ENCODE measurements around the gene KIRREL3.
"Not testable (repeated sequence)": the region's sequence is repeated elsewhere in the genome, so short reads cannot be mapped to it uniquely, and the experiment has no call there.

Gene KIRREL3

DNA sequence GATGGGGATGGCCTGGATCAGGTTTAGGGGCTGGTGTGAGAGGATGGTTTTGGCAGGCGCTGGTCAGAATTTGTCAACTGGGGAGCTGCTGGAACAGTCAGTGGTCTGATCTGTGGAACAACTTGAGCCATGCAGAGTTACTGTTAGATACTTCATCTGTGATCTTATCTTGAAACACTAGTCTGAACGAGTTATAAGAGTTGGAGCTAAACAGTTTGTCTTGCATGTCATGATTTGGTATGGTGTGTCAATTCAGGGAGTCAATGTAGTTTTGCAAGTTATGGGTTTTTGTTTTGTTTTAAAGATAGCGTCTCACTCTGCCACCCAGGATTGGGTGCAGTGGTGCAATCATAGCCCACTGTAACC is 591.0 kb downstream of the KIRREL3 start:
- DNase-seq: no peak

DNA sequence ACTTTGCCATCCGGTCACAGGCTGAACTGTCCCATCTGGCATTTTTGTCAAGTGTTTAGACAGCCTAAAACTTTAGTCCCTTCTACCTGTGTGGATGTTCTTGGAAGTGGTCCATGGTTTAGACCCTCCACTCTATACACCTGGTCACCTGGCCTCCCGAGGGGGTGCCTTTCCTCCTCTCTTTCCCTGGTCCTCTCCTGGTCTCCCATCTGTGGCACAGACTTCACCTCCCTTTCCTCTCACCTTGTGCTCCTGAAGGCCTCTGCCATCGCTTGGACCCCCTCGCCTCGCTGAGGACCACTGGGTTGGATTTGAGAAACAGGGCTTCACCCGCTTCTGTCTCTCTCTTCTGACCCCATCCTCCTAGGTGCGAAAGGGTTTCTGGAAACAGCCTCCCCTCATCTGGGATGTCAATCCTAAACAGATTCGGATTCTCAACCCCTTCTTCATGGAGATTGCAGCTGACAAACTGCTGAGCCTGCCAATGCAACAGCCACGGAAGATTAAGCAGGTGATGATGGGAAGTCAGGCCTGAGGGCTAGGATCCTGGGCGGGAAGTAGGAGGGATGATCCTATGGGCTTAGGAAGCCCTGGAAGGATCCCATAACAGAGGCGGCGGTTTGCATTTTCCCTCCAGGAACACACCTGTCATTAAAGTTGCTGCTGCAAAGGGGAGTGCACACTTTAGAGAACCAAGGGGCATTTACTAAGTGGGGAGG is 591.5 kb downstream of the KIRREL3 start:
- DNase-seq: no peak

DNA sequence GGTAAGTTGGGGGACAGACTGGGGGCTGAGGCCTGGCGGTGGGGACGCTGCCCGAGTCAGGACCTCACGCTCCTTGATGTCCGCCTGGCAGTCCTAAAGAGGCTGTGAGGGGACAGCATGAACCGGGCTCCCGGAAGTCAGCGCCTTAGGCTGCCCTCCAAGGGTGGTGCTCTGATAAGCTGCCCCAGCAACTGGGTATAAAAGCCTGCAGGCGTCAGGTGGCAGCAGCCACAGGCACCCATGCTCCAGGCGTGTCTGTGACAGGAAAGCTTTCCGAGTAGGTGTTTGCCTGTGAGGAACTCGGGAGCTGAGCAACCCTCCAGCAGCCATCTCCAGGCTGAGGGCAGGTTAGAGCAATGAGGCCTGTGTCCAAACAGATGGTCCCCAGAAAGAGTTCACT is 592.1 kb downstream of the KIRREL3 start:
- DNase-seq: no peak

DNA sequence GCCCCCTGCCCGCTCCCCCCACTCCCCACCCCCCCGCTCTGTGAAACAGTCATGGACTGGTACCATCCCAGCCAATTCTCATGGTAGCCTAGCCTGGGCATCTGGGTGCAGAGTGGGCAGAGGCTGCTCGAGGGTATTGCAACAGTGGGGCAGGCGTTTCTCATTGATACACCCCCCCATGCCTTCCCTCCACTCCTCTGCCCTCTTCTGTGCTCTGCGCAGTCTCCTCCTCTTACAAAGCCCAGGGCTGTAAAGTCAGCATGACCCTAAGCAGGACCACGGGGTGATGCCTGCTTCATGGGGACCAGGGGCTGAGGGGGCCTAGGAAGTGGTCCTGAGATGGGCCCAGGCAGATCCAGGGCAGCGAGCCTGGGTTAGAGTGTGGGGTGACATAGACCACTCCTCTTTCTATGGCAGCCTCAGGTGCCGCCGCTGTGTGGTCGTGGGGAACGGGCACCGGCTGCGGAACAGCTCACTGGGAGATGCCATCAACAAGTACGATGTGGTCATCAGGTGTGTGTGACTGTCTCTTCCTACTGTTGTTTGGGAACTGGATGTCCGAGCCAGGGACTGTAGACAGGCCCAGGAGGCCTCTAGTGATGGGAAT is 592.8 kb downstream of the KIRREL3 start:
- DNase-seq: no peak

DNA sequence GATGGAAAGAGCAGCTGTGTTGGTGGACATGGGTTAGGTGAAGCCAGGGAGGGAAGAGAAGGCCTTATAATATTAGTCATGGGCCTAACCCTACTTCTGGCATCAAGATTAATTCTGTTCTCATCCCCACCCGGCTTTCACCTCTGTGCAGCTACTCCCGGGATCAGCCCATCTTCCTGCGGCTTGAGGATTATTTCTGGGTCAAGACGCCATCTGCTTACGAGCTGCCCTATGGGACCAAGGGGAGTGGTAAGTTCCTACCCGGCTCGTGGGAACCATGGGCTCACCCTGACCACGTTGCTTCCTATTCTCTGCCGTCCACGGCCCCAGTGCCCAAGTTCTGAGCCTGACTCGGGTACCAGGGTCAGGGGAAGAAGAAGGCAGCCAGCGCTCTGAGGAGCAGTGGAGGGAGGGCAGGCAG is 593.5 kb downstream of the KIRREL3 start:
- no peak for DNase-seq

DNA sequence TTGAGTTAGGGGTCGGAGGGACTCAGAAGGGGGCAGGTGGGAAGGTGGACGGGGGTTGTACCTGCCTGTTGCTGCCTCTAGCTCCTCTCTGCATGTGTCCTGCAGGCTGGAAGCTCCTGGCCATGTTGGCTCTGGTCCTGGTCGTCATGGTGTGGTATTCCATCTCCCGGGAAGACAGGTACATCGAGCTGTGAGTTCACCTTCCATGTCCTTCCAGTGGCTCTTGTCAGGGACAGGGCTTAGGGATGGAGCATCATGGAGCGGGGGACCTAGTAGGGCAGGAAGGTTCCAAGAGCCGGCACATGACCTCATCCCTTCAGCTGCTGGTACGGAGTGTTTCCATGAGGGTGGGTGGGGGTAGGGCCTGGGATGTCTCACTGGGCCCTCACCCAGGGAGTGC is 594.2 kb downstream of the KIRREL3 start:
- no peak for DNase-seq

DNA sequence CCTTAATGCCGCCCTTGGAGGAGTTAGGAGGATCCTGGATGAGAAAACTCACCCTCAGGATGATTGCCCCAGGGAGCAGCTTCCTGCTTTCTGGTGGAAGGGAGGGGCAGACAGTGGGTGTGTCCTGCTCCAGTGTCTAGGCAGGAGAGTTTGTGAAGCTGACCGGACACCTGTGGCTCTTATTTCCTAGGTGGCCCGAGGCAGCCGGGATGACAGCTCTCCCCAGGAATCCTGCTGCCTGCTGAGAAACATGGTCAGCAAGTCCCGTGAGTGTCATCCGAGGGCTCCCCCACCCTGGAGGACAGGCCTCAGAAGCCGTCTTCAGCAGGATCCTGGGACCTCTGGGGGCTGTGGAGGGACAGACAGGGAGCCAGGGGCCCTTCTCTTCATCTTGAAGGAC is 594.7 kb downstream of the KIRREL3 start:
- DNase-seq: no peak

DNA sequence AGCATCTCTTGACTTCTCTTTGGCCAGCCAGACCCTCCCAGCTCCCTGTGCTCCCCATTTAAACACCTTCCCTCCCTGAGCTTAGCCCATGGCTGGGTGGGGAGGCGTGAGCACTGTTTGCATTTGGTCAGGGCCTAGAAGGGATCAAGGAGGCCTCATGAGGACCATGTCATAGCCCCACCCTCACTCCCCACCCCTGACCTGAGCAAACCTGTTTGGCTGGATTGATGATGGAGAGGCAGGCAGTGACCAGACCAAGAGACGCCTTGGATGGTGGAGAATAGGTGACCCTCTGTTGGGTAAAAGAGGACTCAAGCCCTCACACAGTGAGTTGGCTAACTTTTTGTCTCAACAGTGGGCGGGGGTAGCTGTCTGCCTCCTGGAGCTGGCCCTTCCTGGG is 595.2 kb downstream of the KIRREL3 start:
- no peak for DNase-seq

DNA sequence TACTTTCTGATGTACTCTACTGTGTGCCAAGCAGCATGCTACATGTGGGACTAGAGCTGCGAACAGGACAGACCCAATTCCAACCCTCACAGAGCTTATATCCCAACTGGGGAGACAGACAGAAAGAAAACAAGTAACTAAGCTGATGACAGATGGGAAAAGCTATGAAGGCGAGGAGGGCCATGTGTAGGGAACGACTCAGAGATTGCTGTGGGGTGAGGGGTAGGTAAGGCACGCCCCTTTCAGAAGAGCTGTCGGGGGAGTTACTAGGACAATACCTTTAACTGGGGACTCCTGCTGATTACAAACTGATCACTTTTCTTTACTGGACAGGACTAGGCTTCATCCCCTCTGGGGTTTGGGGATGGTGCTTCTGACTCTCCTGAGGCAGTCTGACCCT is 596.2 kb downstream of the KIRREL3 start:
- DNase-seq: no peak

DNA sequence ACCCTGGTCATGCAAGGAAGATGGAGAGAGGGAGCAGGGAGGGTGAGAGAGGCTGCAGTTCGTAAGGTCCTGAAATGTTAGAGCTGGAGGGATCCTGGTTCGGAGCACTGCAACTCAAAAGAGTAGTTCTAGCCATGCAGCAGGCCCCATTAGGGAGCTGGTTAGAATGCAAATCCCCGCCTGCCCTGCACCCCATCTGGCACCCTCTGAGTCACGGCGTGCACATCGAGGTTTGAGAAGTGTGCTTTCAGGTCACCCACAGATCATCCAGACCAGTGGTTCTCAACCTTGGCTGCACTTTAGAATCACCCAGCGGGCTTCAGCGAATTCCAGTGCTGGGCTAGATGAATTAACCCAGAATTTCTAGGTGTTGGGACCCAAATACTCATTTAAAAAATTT is 596.9 kb downstream of the KIRREL3 start:
- DNase-seq: no peak

DNA sequence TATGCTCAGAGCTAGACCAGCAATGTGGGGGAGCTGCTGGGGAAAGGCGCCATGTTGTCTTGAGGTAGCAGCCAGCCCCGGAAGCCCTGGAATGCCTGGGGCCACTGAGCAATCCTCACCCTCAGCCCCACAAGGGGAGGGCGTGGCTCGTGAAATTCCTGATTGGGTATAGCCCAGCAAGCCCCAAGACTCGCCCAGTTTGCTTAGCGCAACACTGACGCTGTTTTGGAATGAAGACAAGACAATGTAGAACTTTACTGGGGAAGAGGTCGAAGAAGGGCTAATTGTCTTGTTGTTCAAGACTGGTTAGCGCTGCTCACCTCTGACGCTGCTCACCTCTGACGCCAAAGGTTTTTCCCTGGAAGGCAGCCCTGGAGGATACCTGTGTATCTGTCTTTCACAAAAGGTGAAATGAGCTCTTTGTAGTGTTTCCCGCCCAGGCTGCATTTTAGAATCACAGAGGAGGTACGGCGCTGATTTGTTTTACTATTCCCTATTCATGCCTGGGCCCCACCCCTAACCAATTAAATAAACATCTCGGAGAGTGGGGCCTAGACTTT is 597.5 kb downstream of the KIRREL3 start:
- no peak for DNase-seq

DNA sequence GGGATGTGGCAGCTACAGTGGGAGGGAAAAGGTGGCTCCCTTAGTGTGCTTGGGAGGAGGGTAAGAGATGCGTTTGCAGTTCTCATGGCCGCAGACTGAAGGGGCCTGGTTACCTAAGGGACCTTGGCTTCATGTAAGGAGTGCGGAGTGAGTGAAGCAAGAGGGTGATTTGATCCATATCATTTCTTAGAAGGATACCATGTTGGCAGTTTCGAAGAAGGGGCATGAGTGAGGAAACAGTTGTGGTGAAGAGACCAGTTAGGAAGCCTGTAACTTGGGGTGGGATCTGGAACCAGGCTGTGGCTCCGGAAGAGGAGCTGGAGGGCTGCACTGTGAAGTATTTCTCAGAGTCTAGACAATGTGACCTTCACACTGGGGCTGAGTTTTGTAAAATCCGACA is 600.1 kb downstream of the KIRREL3 start:
- DNase-seq: no peak

DNA sequence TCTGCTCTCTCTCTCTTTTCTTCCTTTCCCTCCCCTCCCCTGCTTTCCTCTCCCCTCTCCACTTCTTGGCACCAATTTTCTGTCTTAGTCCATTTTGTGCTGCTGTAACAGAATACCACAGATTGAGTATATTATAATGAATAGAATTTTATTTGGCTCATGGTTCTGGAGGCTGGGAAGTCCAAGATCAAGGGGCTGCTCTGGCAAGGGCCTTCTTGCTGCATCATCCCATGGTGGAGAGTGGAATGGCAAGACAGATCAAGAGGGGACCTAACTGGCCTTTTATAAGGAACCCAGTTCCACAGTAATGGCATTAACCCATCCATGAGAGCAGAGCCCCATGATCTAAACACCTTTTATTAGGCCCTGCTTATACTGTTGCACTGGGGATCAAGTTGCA is 600.6 kb downstream of the KIRREL3 start:
- no peak for DNase-seq

DNA sequence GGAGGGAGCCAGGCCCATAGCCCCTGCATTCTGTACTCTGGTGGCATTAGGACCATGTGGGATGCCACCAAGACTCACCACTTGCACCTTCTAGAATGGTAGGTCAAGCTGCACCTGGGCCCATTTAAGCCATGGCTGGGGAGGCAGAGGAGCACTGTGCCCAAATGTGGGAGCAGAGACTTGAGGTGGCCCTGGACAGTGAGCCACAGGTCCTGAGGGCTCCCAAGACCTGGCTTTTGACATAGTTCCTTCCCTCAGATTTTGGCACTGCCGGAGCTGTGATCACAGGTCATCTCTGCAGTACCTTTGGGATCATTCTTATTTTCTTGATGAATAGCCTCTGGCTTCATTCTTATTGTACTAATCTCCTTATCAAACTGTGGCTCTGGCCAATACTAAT is 601.8 kb downstream of the KIRREL3 start:
- no peak for DNase-seq

DNA sequence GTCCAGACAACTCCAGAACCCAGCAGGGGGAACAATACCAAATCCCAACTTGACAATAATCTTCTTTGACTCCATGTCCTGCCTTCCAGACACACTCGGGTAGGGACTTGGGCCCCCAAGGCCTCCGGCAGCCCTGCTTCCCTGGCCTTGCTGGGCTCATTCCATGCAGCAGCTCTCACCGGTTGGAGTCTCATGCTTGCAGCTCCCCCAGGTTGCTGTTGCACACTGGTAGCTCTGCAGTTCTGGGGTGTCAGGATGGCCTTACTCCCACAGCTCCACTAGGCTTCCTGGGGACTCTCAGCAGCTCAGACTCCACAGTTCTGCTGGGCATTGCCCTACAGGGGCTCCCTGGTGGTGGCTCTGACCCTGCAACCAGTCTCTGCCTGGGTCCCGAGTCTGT is 602.3 kb downstream of the KIRREL3 start:
- DNase-seq: no peak

DNA sequence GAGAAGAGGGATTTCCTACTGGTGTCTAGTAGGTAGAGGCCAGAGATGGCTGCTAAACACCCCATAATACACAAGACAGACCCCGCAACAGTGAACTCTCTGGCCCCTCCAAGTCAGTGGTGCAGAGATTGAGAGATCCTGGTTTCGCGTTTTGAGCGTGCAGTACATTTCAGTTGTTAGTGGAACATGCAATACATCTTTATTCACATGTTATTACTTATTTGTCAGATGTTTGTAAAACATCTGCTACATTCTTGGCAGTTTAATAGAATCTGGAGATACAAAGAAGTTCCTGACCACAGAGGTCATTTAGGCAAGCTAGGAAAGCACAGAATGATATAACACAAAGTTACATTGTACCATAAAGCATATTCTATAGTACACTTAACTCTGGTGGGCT is 603.6 kb downstream of the KIRREL3 start:
- DNase-seq: no peak

DNA sequence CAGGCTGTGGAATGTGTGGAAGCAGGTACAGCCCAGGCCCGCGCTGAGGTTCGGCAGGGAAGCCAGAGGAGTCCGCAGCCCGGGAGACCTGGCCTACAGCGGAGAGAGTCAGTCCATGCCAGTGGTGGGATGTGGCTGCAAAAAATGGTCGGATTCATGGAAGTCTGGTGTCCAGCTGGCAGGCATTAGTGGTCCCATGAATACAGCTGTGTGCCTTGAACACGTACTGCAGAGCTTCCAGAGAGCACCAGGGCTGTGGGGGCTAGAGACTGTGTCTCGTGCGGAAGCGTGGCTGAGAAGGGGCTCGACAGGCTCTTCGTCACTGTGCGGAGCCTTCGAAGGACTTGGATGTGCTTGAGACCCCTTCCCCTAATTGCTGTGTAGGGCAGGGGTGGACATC is 604.3 kb downstream of the KIRREL3 start:
- DNase-seq: not testable (repeated sequence)

DNA sequence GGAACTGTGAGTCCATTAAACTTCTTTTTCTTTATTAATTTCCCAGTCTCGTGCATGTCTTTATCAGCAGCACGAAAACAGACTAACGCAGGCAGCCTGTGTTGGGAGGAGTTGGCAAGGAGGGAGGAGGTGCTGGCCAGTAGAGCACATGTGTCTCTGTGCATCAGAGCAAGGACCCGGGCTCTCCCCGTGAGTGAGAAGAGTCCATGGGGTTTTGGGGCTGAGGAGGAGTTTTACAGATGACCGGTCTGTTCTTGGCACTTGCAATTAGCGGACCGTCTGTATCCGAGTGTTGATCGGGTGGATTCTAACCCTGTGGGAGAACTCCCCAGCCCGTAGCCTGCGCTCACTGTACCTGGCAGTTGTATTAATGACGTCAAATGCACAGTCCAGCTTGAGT is 604.8 kb downstream of the KIRREL3 start:
- not testable (repeated sequence) for DNase-seq

DNA sequence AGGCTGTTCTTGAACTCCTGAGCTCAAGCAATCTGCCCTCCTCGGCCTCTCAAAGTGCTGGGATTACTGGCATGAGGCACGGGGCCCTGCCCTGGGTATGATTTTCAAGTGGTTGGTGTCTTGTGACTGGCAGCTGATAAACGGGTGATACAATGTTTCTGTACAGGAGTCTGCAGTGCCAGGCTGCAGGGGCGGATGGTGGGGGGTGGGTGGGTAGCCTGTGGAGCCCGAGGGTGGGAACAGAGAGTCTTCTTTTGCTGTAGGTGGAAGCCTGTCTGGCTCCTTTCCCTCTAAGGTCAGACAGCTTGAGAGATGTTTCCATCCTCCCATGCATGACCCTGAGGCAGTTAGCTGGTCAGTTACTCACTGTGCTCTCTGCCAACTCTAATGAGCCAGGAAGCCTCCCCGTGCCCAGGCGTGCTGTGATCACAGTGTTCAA is 605.9 kb downstream of the KIRREL3 start:
- DNase-seq: not testable (repeated sequence)

DNA sequence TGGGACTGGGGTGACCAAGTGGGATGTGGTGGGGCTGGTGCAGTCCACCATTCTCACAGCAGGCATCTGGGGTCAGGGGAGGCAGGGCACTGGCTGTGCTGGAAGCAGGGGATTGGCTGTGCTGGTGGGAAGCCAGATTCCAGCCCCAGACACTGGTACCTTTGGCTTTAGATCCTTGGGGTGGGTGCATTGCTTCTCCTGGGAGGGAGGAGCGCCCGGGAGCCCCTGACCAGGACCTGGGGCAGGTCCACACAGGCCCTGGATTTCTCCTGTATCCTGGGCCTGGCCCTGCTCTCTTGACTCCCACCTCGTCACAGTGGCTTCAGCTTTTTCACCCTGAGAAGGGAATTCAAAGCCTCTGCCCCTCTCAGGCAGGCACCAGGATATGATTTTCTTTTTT is 606.5 kb downstream of the KIRREL3 start:
- DNase-seq: no peak

DNA sequence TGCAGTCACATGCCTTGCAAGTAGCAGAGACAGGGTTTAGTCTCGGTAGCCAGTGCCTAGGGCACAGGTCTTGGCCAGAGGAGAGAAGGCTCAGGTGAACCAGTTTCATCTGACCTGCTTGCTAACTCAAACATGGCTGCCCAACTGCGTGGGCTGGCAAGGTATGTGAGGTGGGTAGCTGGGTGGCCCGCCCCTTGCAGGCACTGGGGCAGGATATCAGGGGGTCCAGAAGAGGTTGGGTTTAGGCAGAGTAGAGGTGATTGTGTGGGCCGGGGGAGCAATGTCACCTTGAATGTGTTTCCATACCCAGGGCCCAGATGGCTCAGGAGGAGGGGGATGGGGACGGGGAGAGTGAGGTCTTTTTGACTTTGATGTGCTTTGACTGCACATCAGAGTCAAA is 607.4 kb downstream of the KIRREL3 start:
- no peak for DNase-seq

DNA sequence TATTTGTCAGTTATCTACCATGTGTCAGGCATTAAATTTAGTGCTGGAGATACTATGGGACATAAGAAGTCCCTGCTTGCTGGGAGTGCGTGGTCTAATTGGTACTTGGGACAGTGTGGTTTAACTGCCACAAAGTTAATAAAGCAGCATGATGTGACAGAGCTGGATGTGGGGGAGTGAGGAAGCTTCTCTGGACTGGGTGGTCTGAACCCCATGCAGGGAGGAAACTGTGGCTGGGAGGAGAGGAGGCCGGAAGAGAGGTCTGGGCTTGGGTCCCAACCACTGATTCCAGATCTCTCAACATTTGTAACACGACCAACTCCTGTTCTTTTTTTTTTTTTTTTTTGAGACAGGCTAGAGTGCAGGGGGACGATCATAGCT is 607.9 kb downstream of the KIRREL3 start:
- DNase-seq: no peak

DNA sequence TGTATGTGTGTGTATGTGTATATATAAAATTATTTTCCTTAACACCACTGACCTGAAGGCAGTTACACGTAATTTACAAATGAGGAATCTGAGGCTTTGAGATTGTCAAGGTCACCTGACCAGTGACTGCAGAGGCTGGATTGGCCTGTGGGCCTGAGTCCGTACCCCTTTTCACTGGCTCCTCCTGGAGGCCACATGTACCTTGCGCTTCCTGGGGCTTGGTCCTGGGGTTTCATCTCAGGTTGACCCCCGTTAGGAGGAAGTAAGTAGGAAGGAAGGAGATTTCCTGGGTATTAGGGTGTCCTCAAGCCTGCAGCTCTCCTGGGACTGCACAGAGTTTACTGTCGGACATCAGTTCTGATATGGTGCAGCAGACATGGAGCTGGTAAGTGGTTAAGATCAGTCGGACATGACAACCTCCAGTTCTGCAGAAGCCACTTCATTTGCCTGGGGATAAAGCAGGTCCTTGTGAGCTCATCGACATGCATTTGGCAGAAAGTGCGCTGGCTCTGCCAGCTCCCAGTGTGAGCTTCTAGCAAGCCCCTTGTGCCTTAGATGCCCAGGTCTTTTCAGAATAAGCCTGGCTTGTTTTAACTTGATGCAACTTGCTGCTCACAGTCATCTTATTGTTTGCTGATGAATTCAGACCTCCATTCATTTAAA is 608.5 kb downstream of the KIRREL3 start:
- DNase-seq: peak; percentile 29

DNA sequence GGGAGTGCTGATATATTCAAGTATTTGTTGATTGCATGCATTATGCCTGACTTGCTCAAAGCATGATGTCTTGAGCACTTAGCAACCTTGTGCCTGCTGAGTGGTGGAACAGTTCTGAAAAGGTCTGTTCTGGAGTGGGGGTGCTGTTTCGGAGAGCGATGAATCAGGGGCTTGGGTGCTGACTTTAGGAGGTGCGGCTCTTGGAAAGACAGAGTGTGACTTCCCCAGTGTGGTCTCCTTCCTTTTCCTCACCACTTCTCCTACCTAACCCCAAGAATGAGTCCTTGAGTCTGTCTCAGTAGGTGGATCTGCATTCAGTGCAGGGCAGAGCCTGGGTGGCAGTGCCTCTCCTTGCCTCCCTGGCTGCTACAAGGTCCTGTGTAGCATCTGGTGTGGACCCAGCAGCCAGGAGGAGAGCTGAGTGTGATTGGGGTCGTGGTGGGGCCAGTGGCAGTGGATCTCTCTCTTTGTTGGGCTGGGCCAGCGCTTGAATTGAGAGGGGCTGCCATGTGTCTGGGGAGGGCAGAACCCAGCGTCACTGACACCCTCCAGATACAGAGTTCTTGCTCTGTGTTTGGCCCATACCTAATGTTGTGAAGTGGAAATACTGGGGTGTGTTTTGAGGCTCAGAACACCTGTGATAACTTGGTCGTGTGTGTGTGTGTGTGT is 609.1 kb downstream of the KIRREL3 start:
- DNase-seq: no peak
